Activated CD4-positive, alpha-beta T cell treated with anti-CD3 and anti-CD28 coated beads for 1 hour (primary cell): ENCODE measurements around the gene HOXC13.

Experiments
- DNase-seq: peaks from one replicate; pipeline ENCODE4 v3.0.0-alpha.2; 2020

Gene HOXC13

DNA sequence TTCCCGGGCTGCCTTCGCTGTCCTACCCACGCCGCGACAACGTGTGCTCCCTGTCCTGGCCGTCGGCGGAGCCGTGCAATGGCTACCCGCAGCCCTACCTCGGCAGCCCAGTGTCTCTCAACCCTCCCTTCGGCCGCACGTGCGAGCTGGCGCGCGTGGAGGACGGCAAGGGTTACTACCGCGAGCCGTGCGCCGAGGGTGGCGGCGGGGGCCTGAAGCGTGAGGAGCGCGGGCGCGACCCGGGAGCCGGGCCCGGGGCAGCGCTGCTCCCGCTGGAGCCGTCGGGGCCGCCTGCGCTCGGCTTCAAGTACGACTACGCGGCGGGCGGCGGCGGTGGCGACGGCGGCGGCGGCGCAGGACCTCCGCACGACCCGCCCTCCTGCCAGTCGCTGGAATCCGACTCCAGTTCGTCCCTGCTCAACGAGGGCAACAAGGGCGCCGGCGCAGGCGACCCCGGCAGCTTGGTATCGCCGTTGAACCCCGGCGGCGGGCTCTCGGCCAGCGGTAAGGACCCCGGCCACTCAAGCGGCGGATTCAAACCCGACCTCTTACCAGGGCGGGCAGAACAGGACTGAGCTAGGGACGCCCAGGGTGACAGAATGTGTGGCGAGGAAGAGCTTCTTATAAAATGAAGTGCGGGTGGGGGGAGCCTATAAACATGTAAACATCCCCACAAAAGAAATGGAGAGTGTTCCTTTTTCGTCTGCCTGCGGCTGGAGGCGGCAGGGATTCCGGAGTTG, 16.6 kb downstream of the HOXC13 start:
- DNase-seq = no peak

- DNase-seq = no peak
Measured at GRCh38 chr12:53955776-53956250, 17.2 kb downstream of the HOXC13 start.

- DNase-seq = no peak
Measured at GRCh38 chr12:53956251-53956887, 17.7 kb downstream of the HOXC13 start.

GRCh38 chr12:53956914-53957536, 18.4 kb downstream of the HOXC13 start:
- DNase-seq = no peak

DNA sequence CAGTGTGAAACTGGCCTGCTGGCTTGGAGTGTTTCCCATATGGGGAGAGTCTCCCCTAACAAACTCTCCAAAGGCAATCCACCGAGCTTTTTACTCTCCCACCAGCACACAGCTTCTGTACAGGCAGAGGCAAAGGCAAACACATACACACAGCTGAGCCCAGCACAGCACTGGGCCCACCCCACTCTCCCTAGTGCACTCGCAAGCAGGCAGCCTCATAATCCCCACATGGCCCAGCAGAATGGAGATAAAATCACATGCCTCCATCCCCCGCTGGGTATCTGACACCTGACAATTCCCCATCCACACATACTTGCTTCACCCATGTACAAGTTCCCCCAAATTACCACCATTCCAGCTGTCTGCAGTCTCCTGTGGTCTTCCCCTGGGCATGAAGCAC, 19.5 kb downstream of the HOXC13 start:
- DNase-seq = no peak

DNA sequence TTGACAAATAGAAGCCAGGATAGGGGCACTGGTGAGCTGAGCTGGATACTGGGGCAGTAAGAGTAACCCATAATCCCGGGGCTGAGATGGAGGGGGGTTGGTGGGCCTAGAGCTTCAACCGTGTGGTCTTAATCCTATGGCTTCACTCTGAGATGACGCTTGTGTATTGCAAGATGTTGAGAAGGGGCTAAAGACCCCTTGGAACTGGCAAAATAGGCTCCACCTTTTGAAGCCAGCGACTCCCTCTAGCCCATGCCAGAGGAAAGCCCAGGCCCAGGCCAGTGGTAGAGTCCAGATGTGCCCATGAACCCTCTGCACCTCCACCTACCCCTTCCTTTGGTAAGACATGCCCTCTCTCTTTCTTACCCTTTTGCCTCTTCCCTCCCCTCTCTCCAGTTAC, 20.7 kb downstream of the HOXC13 start:
- DNase-seq = no peak

DNA sequence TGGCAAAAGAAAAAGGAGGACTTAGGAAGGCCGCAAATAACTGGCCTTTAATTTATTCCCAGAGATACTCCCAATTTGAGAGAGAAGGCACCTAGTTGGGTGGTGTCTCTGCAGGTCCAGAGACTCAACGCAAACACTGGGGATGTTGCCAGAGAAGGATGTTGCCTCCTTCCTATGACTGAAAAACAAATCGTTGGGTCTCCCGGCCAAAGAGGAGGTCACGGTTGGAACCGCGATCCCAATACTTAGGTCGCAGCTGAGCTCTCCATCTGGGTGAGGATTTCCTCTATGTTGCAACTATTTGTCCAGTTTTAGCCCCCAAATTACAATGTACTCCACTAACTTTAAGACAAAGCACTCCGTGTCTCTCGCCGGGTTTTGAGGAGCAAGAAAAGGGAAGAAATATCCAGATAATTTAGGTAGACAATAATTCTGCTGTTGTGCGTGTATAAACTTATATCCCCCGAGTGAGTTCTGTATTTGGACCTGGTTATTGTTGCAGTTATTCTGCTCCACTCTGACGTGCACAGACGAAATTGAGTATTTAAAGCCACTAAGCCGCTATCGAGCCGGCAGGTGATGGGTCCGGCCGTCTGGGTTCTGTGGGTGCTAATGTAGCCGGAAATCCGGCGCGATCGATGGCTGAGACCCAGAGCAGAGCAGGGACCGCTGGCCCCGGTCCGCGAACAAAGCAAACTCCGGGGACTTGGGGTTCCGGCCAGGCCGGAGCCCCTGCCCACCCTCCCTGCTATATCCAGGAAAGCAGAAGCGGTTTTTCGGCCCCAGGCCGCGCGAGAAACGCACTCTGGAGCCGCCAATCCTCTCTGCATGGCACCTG, 21.8 kb downstream of the HOXC13 start:
- no peak for DNase-seq

GRCh38 chr12:53961025-53961761, 22.6 kb downstream of the HOXC13 start:
- no peak for DNase-seq

GRCh38 chr12:53963005-53963404, 24.4 kb downstream of the HOXC13 start:
- DNase-seq = no peak

GRCh38 chr12:53963434-53964314, 25.0 kb downstream of the HOXC13 start:
- no peak for DNase-seq

DNA sequence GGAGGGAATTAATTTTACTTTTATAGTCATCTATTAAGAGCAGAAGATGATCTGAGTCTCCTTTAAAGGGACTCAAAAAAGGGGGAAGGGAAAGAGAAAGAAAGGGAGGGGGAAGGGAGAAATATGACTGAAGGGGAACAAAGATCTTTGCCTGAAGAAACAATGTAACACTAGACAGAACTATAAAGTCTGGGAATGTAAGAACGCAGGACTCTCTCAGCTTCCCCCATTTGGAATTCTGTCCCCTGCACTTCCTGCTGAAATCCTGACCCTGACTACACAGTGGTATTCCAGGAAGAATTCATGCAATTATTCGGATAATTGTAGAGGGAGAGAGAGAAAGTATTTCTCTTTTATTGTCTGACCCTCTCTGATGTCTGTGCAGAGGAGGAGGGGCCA, 25.7 kb downstream of the HOXC13 start:
- no peak for DNase-seq

DNA sequence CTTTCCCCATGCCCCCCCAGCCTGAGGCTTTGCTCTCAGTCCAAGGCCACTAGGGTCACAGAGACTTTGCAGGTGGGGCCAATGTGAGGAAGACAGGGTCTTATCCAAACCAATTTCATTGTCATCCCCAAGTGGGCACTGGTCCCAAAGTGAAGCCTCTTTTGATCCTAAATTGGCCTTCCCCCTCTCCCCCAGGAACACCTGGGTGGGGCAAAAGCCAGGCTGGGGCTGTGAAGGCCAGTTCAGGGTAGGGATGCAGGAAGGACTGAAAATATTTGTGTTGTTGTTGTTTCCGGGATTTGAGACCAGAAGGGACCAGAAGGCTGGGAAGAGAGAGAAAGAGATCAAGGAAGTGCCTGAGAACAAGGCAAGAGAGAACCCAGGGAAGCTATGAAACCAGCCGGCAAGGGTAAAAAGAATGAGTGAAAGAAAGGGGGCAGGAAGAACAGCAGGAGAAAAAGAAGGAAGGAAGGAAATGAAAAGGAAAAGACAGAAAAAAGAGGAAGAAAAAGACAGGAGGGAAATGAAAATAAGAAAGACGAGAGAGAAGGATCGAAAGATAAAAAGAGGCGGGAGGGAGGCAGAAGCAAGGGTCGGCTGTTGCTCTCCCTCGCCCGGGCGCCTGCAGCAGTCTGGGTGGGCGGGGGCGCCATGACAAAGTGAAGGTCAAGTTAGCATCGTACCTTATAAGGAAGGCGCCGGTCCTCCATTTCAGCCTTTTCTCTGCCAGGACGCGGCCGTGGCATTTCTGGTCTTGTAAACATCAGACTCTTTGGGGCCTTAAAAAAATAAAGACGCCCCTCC, 26.9 kb downstream of the HOXC13 start:
- DNase-seq = no peak

GRCh38 chr12:53966085-53966384, 27.4 kb downstream of the HOXC13 start:
- no peak for DNase-seq

DNA sequence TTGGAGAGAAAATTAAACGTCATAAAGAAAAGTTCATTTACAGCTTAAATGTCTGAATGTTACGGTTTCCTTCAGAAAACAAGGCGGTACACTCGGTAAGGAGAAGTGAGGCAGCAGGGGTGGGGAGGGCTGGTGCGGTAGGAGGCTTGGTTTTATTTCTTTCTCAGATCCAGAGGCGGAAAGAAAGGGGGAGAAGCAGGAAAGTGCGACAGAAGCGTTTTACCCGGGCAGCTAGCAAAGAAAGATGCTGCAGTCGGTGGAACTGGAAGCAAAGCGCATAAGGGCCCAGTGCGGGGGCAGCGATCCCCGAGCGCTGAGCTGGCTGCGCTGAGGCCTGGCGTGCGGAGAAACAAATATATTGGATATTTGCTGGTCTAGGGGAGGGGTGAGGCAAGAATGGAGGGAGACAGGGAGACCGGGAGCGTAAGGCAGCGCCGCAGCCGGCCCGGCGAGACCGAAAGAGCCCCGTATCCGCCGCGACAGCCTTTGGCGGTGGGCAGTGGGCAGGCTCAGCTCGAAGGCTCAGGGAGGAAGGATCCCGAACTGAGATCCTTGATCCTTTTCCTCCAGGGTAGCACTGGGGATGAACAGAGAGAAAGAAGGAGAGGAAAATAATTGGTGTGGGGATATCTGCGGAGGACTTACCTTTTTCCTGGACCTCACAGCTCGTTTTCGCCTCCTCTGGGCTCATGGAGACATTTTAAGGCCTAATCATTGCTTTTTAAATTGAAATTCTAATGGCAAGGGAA, 27.9 kb downstream of the HOXC13 start:
- no peak for DNase-seq

- DNase-seq = no peak
Measured at GRCh38 chr12:53967421-53967925, 28.8 kb downstream of the HOXC13 start.

DNA sequence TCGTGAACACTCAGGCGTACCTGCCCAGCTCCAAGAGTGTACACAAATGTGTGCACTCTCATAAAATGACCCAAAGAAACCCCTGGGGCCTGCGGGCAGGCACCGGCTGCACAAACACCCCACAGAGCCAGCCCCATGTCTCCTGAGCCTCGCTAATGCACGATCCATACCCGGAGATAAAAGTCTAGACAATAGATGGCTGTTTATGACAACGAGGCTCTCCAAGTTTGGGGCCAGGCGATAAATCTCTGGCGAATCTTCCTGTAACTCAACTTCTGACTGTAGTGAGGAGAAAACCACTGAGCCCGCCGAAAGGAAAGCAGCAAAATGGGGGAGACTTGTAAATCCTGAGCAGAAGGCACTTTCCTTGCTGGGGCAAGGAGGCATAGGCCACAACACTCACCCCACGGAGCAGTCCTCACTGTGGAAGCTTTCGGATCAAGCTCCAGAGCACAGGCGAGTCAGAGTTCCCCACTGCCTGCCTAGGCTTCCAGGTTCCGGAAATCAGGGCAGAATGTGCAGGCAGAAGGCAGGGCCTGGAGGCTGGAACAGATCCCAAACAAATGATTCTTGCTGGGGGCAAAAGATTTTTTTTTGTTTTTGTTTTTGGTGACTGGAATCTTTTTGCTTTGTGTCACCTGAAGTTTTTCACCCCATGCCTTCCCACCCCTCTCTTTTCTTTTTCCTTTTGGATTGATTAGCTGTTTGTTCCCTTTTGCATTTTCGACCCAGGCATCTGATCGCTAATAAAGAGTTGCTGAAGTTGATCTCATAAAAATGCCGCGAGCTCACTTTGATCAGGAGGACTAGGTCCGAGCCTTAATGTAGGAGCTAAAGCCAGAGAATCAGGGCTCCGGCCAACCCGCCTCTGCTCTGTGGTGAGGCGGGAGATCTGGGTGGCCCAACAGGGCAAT, 29.8 kb downstream of the HOXC13 start:
- DNase-seq = no peak

DNA sequence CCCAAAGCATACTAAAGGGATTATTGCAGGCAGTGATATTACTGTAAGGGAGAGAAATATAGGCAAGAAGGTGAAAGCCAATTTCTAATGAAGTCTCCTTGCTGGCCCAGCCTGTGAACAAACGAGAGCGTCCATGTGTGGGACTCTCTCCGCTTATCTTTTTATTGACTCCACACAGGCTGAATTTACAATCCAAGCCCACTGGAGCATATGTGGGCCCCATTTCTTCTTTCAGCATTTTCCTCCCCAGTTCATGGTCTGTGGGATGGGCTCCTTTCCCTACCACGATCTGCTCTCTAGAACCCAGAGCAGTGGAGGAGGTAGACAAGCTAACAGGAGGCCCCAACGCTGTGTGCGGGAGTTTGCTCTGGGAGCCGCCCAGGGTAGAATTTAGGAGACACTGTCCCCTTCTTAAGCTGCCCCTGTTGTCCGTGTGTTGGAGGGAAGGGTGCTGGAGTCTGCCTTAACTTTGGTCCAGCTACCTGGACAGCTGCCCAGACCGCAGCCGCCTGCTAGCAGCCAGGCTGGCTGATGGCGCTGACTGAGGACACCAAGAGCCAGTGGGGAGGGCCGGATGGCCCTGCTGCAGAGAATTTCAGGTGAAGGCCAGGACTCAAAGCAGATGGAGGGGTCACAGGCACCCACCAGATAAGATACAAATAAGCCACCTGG, 31.1 kb downstream of the HOXC13 start:
- DNase-seq = no peak

DNA sequence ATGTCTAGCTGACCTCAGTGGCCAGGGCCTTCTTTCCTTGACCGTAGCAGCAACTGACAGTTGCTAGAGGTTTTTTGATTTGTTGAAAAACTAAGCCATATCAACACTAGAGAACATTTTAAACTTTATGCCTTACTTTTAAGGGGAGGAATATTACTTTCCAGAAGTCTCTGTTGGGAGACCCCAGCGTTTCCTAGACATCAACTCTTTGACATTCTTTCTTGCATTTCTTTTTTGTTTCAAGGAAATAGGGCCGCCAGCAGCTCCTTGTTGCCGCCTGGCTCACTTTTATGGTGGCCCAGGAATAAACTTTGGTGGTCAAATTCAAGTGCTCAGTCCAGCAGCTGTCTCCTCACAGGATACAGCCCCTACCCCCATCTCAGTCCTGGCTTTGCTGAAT, 31.8 kb downstream of the HOXC13 start:
- no peak for DNase-seq
